Thymus (tissue), 11 donors: ENCODE data around the gene TBC1D8. TPM values are rescaled to one million over a fixed set of nuclear protein-coding genes. Genes with fewer than 3 reads are reported as not detected.

Experiments used
- DNase-seq, 9 donors: peaks; one replicate each; pipeline ENCODE4 v3.0.0-alpha.2; 2013; ENCODE audit warnings: low spot score in 9 of 9, low read depth in 6 of 9, missing footprints in 1 of 9
- H3K27ac ChIP-seq, 2 donors: one replicate each; pipeline ENCODE4 v1.5.1; 2013; ENCODE audit warnings: control low read depth in 1 of 2, low read depth in 1 of 2, low read length in 1 of 2, mild to moderate bottlenecking in 1 of 2, moderate library complexity in 1 of 2
- H3K27me3 ChIP-seq, 2 donors: one replicate each; pipeline ENCODE4 v1.5.1; 2013; ENCODE audit warnings: low read length in 1 of 2; ENCODE audit not compliant: control insufficient read depth in 2 of 2, insufficient read depth in 1 of 2
- H3K36me3 ChIP-seq, 2 donors: one replicate each; pipeline ENCODE4 v1.5.1; 2013; ENCODE audit warnings: low read length in 1 of 2, mild to moderate bottlenecking in 1 of 2, moderate library complexity in 1 of 2; ENCODE audit not compliant: control insufficient read depth in 2 of 2, insufficient read depth in 2 of 2
- H3K4me1 ChIP-seq, 2 donors: one replicate each; pipeline ENCODE4 v1.5.1; 2013; ENCODE audit warnings: low read length in 2 of 2; ENCODE audit not compliant: control insufficient read depth in 2 of 2, insufficient read depth in 2 of 2
- H3K4me3 ChIP-seq, 2 donors: one replicate each; pipeline ENCODE4 v1.5.1; 2013; ENCODE audit warnings: low read length in 2 of 2, control low read depth in 1 of 2, mild to moderate bottlenecking in 1 of 2
- H3K9me3 ChIP-seq, 2 donors: one replicate each; pipeline ENCODE4 v1.5.1; 2013; ENCODE audit warnings: low read length in 1 of 2, mild to moderate bottlenecking in 1 of 2; ENCODE audit not compliant: control insufficient read depth in 2 of 2, insufficient read depth in 1 of 2
- WGBS: extraction: QIAGEN DNeasy Blood & Tissue Kit; methylation state at CpG from one replicate; pipeline ENCODE4 v1.1.7; 2013; 5-methylcytosine and 5-hydroxymethylcytosine counted together
- polyA plus RNA-seq: library from polyadenylated mRNA; stranded (reverse); fragments of 200-250 nt; gene quantifications from one replicate; pipeline ENCODE4 v1.2.3, GENCODE V29; 2013
- total RNA-seq: library from RNA; stranded (reverse); fragments of 120-200 nt; gene quantifications from one replicate; pipeline ENCODE4 v1.2.4, GENCODE V29; 2013
- donor health status: healthy.

Gene TBC1D8
- total and polyA plus RNA-seq, 2 donors: 7.7 to 16.5 TPM

GRCh38 chr2:100998235-100998573 lies 153.0 kb downstream of the TBC1D8 start:
- no peak for DNase-seq
- Histone ChIP-seq H3K9me3 (no peaks in the 10 kb centered on the region), H3K27me3 (peaks cover 0 to 3% of the 10 kb centered on the region in 2 donors), H3K36me3 (no peaks in the 10 kb centered on the region), H3K4me3 (no peak overlapping the region), H3K27ac (no peak overlapping the region), H3K4me1 (peaks cover 0 to 14% of the 10 kb centered on the region in 2 donors)
- WGBS: 96% methylated on average over 6 of the region's 6 CpGs

DNA sequence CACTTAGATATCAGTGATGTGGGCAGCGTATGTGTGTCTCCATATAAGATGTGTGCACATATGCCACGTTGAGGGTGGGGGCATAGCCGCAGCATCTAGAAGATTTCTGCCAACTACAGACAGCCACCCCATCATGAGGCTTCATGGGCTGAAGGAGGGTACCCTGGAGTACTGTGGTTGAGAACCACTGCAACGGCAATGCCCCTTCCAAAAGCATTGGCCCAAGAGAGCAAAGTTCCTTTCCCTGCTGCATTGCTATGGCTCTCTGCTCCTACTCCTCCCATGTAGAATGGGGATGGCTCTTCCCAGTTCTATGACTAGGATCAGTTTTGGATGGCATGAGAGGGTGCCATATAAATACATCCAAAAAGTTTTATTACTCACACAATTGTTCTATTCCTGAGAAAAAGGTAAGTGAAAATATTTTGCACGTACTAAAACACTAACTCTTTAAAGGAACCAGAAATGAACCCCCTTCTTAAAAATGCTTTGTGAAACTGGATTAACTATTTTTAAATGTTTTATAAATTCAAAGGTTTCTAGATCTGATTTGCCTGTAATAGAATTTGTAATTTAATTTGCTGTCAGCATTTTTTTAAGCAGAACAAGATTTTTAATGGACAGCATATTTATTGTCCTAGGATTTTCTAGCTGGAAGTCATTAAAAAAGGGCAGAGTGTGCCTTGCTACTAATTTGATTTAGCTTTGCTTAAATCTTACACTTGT lies 153.5 kb downstream of the TBC1D8 start:
- DNase-seq: no peak
- Histone ChIP-seq H3K36me3 (no peaks in the 10 kb centered on the region), H3K27me3 (peaks cover 0 to 3% of the 10 kb centered on the region in 2 donors), H3K4me1 (peaks cover 0 to 9% of the 10 kb centered on the region in 2 donors), H3K9me3 (no peaks in the 10 kb centered on the region), H3K27ac (no peak overlapping the region), H3K4me3 (no peak overlapping the region)
- WGBS: 96% methylated on average over 5 of the region's 5 CpGs

GRCh38 chr2:100995309-100996075 lies 155.7 kb downstream of the TBC1D8 start:
- Histone ChIP-seq H3K9me3 (no peaks in the 10 kb centered on the region), H3K27ac (no peak overlapping the region), H3K4me3 (no peak overlapping the region), H3K4me1 (peaks cover 0 to 3% of the 10 kb centered on the region in 2 donors), H3K27me3 (peaks cover 0 to 3% of the 10 kb centered on the region in 2 donors), H3K36me3 (no peaks in the 10 kb centered on the region)
- no peak for DNase-seq
- WGBS: 95% methylated on average over 28 of the region's 28 CpGs

DNA sequence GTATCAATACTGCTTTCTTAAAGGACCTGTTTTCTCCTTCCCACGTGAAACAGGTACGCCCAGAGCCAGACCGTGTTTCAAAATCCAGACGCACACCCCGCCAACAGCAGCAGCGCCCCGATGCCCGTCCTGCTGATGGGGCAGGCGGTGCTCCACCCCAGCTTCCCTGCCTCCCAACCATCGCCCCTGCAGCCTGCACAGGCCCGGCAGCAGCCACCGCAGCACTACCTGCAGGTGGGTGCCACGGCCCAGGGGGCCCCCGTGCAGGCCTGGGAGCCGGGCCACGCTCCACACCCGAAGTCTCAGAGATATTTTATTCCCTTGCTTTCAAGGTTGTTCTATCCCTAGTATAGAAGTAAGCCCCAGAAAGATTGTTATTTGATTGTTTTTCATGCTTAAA lies 157.9 kb downstream of the TBC1D8 start:
- no peak overlapping the region for H3K27ac ChIP-seq
- H3K9me3 ChIP-seq: no peaks in the 10 kb centered on the region
- H3K4me3 ChIP-seq: no peak overlapping the region
- no peaks in the 10 kb centered on the region for H3K36me3 ChIP-seq
- peaks cover 0 to 3% of the 10 kb centered on the region in 2 donors for H3K4me1 ChIP-seq
- WGBS: 96% methylated on average over 17 of the region's 17 CpGs
- H3K27me3 ChIP-seq: no peaks in the 10 kb centered on the region
- DNase-seq: no peak

DNA sequence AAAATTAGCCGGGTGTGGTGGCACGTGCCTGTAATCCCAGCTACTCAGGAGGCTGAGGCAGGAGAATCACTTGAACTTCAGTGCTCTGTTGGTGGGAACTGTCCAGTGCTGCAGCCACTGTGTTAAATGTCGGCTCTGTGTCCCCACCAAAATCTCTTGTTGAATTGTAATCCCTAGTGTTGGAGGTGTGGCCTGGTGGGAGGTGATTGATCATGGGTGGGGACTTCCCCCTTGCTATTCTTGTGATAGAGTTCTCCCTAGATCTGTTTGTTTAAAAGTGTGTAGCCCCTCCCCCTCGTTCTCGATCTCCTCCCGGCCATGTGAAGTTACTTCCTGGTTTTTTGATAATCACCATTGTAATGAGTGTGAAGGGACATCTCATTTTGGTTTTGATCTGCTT lies 158.9 kb downstream of the TBC1D8 start:
- Histone ChIP-seq H3K36me3 (peaks cover 0 to 2% of the 10 kb centered on the region in 2 donors), H3K27me3 (no peaks in the 10 kb centered on the region), H3K4me3 (no peak overlapping the region), H3K27ac (no peak overlapping the region), H3K4me1 (peaks cover 0 to 3% of the 10 kb centered on the region in 2 donors), H3K9me3 (no peaks in the 10 kb centered on the region)
- 81% methylated on average over 6 of the region's 6 CpGs for WGBS
- DNase-seq: no peak

DNA sequence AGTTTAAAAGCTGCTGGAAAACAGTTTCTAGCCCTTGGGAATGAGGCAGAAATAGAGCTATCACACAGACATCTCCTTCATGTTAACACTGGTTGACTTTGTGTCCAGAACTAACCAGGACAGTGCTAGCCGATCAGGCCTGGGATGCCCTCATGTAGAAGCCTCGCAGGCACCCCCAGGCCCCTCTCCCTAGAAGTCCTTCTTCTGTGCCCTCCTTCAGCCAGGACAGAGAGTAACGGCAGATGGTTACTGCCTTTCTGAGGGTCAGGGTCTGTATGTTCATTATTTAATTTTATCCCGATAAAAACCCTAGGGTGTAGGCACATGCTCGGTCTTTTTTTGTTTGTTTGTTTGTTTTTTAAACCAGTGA lies 159.8 kb downstream of the TBC1D8 start:
- no peak overlapping the region for H3K4me3 ChIP-seq
- no peaks in the 10 kb centered on the region for H3K9me3 ChIP-seq
- H3K27ac ChIP-seq: no peak overlapping the region
- H3K4me1 ChIP-seq: peaks cover 0 to 3% of the 10 kb centered on the region in 2 donors
- peaks cover 0 to 2% of the 10 kb centered on the region in 2 donors for H3K36me3 ChIP-seq
- WGBS: 97% methylated on average over 5 of the region's 5 CpGs
- no peak for DNase-seq
- no peaks in the 10 kb centered on the region for H3K27me3 ChIP-seq

GRCh38 chr2:100990650-100991403 lies 160.4 kb downstream of the TBC1D8 start:
- no peak for DNase-seq
- peaks cover 0 to 3% of the 10 kb centered on the region in 2 donors for H3K4me1 ChIP-seq
- no peak overlapping the region for H3K4me3 ChIP-seq
- no peak overlapping the region for H3K27ac ChIP-seq
- peaks cover 0 to 2% of the 10 kb centered on the region in 2 donors for H3K36me3 ChIP-seq
- H3K9me3 ChIP-seq: no peaks in the 10 kb centered on the region
- 94% methylated on average over 24 of the region's 24 CpGs for WGBS
- peaks cover 0 to 4% of the 10 kb centered on the region in 2 donors for H3K27me3 ChIP-seq

DNA sequence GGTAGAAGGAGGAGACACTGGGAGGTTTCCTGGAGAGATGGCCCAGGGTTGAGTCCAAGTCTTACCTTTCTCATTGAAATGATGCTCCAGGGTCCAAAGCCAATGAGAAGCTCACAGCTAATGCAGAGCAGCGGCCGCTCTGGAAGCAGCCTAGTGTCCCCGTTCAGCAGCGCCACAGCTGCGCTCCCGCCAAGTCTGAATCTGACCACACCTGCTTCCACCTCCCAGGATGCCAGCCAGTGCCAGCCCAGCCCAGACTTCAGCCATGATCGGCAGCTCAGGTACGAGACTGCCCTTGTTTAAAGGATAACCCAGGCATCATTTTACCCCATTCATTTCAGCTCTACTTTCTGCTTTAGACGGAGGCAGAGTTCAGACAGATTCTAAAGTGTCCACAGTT lies 161.0 kb downstream of the TBC1D8 start:
- Histone ChIP-seq H3K9me3 (no peaks in the 10 kb centered on the region), H3K27me3 (peaks cover 0 to 4% of the 10 kb centered on the region in 2 donors), H3K4me1 (peaks cover 0 to 3% of the 10 kb centered on the region in 2 donors), H3K27ac (no peak overlapping the region), H3K36me3 (peaks cover 0 to 2% of the 10 kb centered on the region in 2 donors), H3K4me3 (no peak overlapping the region)
- DNase-seq: no peak
- WGBS: 97% methylated on average over 9 of the region's 9 CpGs

GRCh38 chr2:100989666-100990065 lies 161.5 kb downstream of the TBC1D8 start:
- 95% methylated on average over 3 of the region's 3 CpGs for WGBS
- Histone ChIP-seq H3K27me3 (peaks cover 0 to 4% of the 10 kb centered on the region in 2 donors), H3K27ac (no peak overlapping the region), H3K36me3 (peaks cover 0 to 2% of the 10 kb centered on the region in 2 donors), H3K4me1 (peaks cover 0 to 3% of the 10 kb centered on the region in 2 donors), H3K9me3 (no peaks in the 10 kb centered on the region), H3K4me3 (no peak overlapping the region)
- DNase-seq: no peak
